Middle frontal gyrus (tissue), 1 donor: ENCODE results near the gene ASAH2.
"Not testable (repeated sequence)": the region's sequence is repeated elsewhere in the genome, so short reads cannot be mapped to it uniquely, and the experiment has no call there.

Experiments
- DNase-seq: peaks from one replicate; pipeline ENCODE4 v3.0.0-alpha.2; 2015; ENCODE audit warnings: low spot score; ENCODE audit errors: extremely low spot score

Gene ASAH2

DNA sequence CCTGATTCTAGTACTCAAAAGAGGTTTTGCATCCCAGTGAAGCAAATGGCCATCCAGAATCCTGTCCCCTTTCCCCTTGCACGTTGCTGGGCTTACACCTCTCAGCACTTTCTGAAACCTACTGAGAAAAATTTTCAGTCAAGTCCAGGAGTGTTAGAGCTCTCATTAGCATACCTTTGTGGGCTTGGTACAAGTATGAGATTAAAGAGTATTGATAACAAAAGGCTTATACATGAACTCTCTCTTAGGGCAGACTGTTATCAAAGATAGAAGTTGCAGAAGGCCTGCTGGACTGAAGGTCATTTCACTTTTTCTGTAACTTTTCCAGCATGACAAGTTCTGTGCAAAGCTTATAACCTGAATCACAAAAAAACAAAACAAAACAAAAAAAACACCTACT is at the start of gene ASAH2:
TSS of gene ASAH2 (minus strand) at position 123 of the 400 bp plus-strand sequence. CDS start 2,906 bp downstream, outside the sequence.
- no peak for DNase-seq

GRCh38 chr10:50299948-50300669 is 48.8 kb upstream of the ASAH2 start:
- no peak for DNase-seq

GRCh38 chr10:50295367-50295766 is 44.1 kb upstream of the ASAH2 start:
- DNase-seq = no peak

DNA sequence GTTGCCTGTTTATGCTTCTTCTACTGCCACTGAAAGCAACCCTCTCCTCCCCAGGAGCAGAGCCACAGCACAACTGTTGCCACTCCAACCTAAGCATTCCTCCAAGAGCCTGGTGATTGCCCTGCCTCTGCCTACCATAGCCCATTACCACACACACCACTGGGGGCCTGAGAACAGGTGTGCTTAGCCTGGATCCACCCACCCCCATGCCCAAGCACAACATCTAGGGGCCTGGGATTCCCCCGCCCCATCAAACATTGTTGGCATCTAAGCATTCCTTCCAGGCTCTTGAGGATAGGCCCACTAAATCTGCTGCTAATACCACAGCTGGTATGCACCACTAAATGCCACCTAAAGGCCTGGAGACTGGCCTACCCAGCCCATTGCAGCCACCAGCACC is 43.3 kb upstream of the ASAH2 start:
- no peak for DNase-seq

- DNase-seq = no peak
Observed at GRCh38 chr10:50293513-50294313, 42.4 kb upstream of the ASAH2 start.

DNA sequence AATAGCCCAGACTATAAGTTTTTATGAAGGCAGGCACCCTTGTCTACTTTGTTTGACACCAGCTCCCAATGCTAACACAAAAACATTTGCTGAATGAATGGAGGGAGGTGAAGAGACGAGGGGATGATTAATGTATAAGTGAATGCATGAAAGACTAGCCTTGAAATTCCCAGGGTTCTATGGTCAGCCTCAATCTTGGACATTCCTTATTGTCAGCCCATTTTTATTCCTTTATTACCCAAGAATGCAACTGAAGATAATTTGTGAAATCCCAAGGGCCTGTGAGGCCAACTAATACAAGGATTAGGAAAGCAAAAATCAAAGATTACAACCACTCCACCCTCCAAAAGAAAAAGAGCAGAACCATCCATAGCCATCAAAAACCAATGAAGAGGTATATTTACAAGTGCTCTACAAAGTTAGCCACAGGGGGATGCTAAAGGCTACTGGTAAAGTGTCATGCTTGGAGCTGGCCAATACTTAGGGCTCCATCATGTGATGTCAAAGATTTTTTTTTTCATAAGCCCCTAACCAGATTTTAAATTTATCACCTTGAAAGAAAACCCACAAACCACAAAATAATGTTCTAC is 40.0 kb upstream of the ASAH2 start:
- no peak for DNase-seq

- no peak for DNase-seq
Observed at GRCh38 chr10:50289196-50289595, 37.9 kb upstream of the ASAH2 start.

DNA sequence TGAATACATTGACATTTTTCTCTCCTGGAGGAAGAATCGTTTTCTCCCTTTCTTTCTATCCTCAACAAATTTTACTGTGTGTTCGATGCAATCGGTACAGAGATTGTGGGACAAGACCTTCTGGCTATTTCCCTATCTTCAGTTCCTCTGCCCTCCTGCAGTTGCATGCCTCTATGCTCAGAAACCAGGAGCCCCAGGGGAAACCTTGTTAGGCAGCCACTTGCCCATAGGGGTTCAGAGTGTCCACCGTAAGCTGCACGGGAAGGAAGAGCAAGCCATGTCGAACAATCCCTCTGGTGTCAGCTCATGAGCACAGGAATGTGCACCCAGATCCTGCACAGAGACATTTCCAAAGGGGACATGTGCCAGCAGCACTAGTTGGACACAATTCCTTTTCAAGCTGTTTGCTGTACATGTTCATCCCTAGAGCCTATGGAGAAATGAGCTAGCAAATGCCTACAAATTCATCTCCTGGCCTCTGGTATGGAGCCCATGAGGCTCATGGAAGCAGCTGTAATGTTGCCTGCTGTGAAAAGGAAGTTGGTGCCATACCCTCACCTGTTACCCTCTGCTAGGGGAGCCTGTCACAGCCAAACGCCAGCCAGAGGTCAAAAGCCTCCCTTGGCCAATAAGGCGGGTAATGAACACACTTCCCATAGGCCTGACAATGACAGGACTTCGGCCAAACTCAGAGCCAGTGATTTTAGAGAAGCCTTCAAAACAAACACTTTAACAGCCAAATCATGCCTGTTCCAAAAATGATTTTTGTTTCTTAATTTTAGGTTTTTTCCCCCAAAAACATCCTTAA is 35.9 kb upstream of the ASAH2 start:
- DNase-seq = no peak

- no peak for DNase-seq
Observed at GRCh38 chr10:50286517-50286916, 35.2 kb upstream of the ASAH2 start.

DNA sequence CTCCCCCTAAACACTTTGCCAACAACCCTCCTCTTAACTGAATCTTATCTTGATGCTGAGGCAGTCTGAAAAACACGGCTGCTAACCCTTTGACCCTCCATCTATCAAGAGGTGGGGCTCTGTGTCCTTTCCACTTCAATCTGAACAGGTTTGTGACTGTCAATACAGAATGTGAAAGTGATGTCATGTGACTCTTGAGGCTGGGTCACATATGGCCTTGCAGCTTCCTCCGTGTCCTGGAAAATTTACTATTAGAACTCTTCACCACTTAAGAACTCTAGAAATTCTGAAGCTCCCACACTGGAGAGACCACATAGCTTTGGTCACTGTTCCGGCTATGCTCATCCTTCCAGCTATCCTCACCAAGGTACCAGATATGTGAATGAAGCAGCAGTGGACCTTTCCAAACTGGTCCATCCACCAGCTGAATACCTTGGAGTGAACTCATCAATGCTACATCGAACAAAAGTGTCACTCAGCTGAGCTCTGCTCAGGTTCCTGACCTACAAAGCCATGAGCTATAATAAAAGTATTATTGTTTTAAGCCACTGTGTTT is 30.7 kb upstream of the ASAH2 start:
- no peak for DNase-seq

DNA sequence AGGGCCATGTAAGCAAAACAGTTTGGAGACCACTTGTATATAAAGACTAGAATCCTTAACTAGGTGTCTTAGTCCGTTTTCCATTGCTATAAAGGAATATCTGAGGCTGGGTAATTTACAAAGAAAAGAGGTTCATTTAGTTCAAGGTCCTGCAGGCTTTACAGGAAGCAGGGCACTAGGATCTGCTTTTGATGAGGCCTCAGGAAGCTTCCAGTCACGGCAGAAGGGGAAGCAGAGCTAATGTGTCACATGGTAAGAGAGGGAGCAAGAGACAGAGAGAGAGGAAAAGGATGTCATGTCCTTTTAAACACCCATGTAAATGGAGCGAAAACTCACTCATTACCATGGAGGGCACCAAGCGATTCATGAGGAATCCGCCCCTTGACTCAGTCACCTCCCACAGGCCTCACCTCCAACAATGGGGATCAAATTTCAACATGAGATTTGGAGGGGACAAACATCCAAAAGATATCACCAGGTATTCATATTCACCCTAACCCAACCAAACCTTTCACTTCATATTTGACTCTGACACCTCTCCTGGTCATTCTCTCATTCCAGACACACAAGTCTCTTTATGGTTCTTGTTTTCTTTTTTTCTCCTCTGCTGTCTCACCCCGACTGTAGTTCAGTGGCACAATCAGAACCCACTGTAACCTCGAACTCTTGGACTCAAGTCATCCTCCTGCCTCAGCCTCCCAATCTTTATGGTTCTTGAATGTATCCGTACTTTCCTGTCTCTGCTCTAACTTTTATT is 30.1 kb upstream of the ASAH2 start:
- DNase-seq = no peak

DNA sequence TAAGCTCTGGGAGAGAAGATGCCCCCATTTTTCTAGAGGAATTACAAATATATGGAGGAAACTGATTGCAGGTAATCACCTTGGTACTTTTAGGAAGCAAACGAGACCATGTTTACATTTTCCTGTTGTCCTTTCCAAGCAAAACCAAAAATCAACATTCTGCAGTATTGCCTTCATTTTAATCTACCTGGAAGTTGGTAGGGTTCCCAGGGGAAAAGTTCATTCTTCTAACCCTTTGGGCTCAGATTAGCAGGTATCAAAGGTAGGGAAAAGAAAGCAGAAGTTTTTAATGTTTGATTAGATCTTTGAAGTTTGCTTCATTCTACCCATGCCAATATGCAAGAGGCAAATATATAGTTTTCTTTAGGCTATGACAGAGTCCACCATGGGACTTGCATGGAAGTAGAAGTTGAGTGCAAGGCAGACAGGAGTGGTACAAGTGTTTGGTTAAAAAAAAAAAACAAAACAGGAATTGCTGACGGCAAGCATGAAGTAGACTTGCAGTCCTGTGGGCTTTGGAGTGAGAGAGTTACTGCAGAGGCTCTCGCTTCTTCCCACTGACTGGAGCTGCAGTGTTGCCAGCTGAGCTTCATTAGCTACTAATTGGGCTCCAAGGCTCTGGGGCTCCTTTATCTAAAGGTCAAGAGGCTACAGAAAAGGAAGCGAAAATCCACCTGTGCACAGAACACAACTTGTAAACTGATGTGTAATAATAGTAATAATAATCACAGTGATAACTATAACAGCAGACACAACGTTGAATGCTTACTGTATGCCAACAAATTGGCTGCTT is 28.9 kb upstream of the ASAH2 start:
- DNase-seq = no peak

DNA sequence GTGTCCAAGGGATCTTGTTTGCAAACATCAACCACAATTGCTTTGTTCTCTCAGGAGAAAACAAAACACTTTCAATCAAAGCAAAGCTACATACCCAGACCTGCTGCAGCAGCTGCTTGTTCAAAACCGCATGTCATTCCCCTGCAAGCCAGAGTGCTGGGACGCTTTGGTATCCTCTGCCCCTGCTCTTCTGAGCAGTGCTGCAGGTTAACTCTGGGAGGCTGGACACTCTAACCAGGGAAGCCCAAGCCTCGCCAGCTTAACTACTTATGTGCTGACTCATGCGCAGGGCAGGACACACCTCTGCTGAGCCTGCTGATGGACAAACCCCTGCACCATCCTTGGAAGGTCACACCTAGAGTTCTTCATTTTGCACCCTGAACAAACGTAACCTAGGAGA is 28.2 kb upstream of the ASAH2 start:
- no peak for DNase-seq

GRCh38 chr10:50275650-50276235 is 24.4 kb upstream of the ASAH2 start:
- no peak for DNase-seq

GRCh38 chr10:50272531-50272930 is 21.2 kb upstream of the ASAH2 start:
- DNase-seq = no peak

GRCh38 chr10:50271564-50272250 is 20.4 kb upstream of the ASAH2 start:
- no peak for DNase-seq

DNA sequence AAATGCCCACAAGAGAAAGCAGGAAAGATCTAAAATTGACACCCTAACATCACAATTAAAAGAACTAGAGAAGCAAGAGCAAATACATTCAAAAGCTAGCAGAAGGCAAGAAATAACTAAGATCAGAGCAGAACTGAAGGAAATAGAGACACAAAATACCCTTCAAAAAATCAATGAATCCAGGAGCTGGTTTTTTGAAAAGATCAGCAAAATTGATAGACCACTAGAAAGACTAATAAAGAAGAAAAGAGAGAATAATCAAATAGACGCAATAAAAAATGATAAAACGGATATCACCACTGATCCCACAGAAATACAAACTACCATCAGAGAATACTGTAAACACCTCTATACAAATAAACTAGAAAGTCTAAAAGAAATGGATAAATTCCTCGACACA is 16.6 kb upstream of the ASAH2 start:
- DNase-seq = not testable (repeated sequence)

GRCh38 chr10:50262625-50263024 is 11.3 kb upstream of the ASAH2 start:
- not testable (repeated sequence) for DNase-seq
